GM12878 (cell line): ENCODE data around the gene SERPINB6. TPM values are rescaled to one million over a fixed set of nuclear protein-coding genes. Genes with fewer than 3 reads are reported as not detected.

Source experiments
- ATAC-seq: fragments of 200-7000 bp; cut with Tn5 transposase; 3 replicates; pipeline ENCODE4 v1.9.1; 2020; ENCODE audit warnings: mild to moderate bottlenecking, moderate library complexity
- BruUV-seq: library from RNA; stranded (reverse); fragments of 400-500 nt; replicated peaks from 2 replicates; lab custom pipeline; 2021; lab: Mats Ljungman, UMichigan
- CTCF ChIA-PET: fragments of 300-600 bp; sonication (Branson Sonifier 250); formaldehyde crosslinking; extraction: SDS; loops from one replicate; lab custom pipeline; 2021; ENCODE audit warnings: inconsistent platforms; lab: Yijun Ruan, JAX
- POLR2A ChIA-PET: fragments of 350-600 bp; formaldehyde crosslinking; extraction: SDS; loops from one replicate; lab custom pipeline; 2021; ENCODE audit warnings: inconsistent platforms; lab: Charles Lee
- RAD21 ChIA-PET: fragments of 300-600 bp; sonication (Branson Sonifier 250); formaldehyde crosslinking; loops from one replicate; lab custom pipeline; 2023; ENCODE audit warnings: antibody characterized with exemption; ENCODE audit not compliant: unreplicated experiment; lab: Charles Lee
- SMC1A ChIA-PET: fragments of 300-600 bp; sonication (Branson Sonifier 250); formaldehyde crosslinking; loops from one replicate; lab custom pipeline; 2023; ENCODE audit not compliant: unreplicated experiment, uncharacterized antibody; lab: Charles Lee
- DNase-seq: peaks from one replicate; pipeline ENCODE4 v3.0.0-alpha.2; 2011; ENCODE audit warnings: low read depth, low spot score
- FAIRE-seq: peaks from 3 replicates; lab custom pipeline; 2011; peaks lifted over from hg19 to GRCh38; lab: Jason Lieb, UNC
- H2AFZ ChIP-seq: 2 replicates; pipeline ENCODE4 v1.6.0; 2011; ENCODE audit warnings: low read depth, low read length, control low read depth; ENCODE audit not compliant: control insufficient read depth
- H3K27ac ChIP-seq: 2 replicates; pipeline ENCODE4 v1.5.1; 2011; ENCODE audit warnings: control low read depth; ENCODE audit not compliant: control insufficient read depth, insufficient read depth
- H3K27me3 ChIP-seq, 2 experiments: replicated peaks in 1 of 2; 2 replicates each; pipeline versions ENCODE4 v1.6.0 to v1.6.1; 2011; ENCODE audit warnings: low read length in 1 of 2; ENCODE audit not compliant: control insufficient read depth in 2 of 2, insufficient read depth in 2 of 2
- H3K36me3 ChIP-seq, 2 experiments: 2 replicates each; pipeline ENCODE4 v1.5.1; 2011; ENCODE audit warnings: low read length in 1 of 2; ENCODE audit not compliant: control insufficient read depth in 2 of 2, insufficient read depth in 2 of 2
- H3K4me1 ChIP-seq: 2 replicates; pipeline ENCODE4 v1.6.1; 2011; ENCODE audit warnings: mild to moderate bottlenecking, low read length, moderate library complexity, mixed read lengths; ENCODE audit not compliant: control insufficient read depth, insufficient read depth
- H3K4me2 ChIP-seq: 2 replicates; pipeline ENCODE4 v1.6.0; 2011; ENCODE audit warnings: control low read depth; ENCODE audit not compliant: control insufficient read depth, insufficient read depth
- H3K4me3 ChIP-seq: fragments of 200-600 bp; sonication (generic); 2 replicates; pipeline ENCODE4 v1.5.1; 2016
- H3K79me2 ChIP-seq: 2 replicates; pipeline ENCODE4 v1.6.0; 2011; ENCODE audit warnings: low read length; ENCODE audit not compliant: control insufficient read depth, insufficient read depth
- H3K9ac ChIP-seq: 2 replicates; pipeline ENCODE4 v1.8.0; 2011; ENCODE audit warnings: low read length, control low read depth, mixed read lengths; ENCODE audit not compliant: control insufficient read depth, insufficient read depth
- H3K9me3 ChIP-seq: replicated peaks from 3 replicates; pipeline ENCODE4 v1.5.1; 2011; ENCODE audit warnings: mild to moderate bottlenecking, low read length; ENCODE audit not compliant: control insufficient read depth, insufficient read depth
- H4K20me1 ChIP-seq: 2 replicates; pipeline ENCODE4 v1.6.0; 2011; ENCODE audit not compliant: control insufficient read depth, insufficient read depth
- ATF2 ChIP-seq: IDR thresholded peaks from 2 replicates; pipeline ENCODE4 v1.6.1; 2012; ENCODE audit warnings: low read length, inconsistent platforms
- ATF3 ChIP-seq: IDR thresholded peaks from 2 replicates; pipeline ENCODE4 v1.6.1; 2011; ENCODE audit warnings: low read depth, mild to moderate bottlenecking, low read length, moderate library complexity, borderline replicate concordance; ENCODE audit errors: extremely low read depth
- LARP7 ChIP-seq: fragments of 450-650 bp; IDR thresholded peaks from 2 replicates; pipeline ENCODE4 v1.6.1; 2017; ENCODE audit warnings: mild to moderate bottlenecking
- RFX5 ChIP-seq: IDR thresholded peaks from 2 replicates; pipeline ENCODE4 v1.6.1; 2011; ENCODE audit warnings: low read depth, low read length, improper control_type of control experiment
- WGBS: methylation state at CpG from one replicate; pipeline ENCODE4 v1.1.6; 2016; ENCODE audit warnings: low lambda C conversion rate; ENCODE audit not compliant: insufficient replicate concordance, insufficient coverage; ENCODE audit errors: missing lambda C conversion rate; 5-methylcytosine and 5-hydroxymethylcytosine counted together
- in situ Hi-C: fragments of 300-500 bp; cut with MboI; formaldehyde crosslinking; loops from 9 replicates; pipeline ENCODE4 v1.14.3; 2018; ENCODE audit warnings: mixed read lengths
- intact Hi-C: fragments of 100-400 bp; cut with micrococcal nuclease; formaldehyde crosslinking; loops from one replicate; pipeline ENCODE4 v1.14.2; 2022; ENCODE audit not compliant: unreplicated experiment
- polyA plus RNA-seq, 11 experiments: library from polyadenylated mRNA; depleted of rRNA in 4 of 11; unstranded in 6 of 11; stranded (reverse) in 5 of 11; fragments of >200 nt; fragmentation: Nextera tagmentation in 4 of 11; fragmentation: Illumina TruSeq in 1 of 11; extraction: Ambion mirVana in 4 of 11; extraction: Trizol in 1 of 11; gene quantifications; 1 replicate in 1 of 11; 2 replicates in 10 of 11; pipeline versions ENCODE4 v1.2.1 to v1.2.3, GENCODE V29; 2011 to 2016; ENCODE audit warnings: inconsistent platforms in 2 of 11, missing spikeins in 2 of 11, low read depth in 1 of 11
- total RNA-seq, 4 experiments: library from RNA; depleted of rRNA in 3 of 4; stranded (reverse); fragments of >200 nt in 3 of 4; fragmentation: Illumina TruSeq in 1 of 4; extraction: Trizol in 1 of 4; gene quantifications; 2 replicates each; pipeline versions ENCODE4 v1.2.1 to v1.2.3, GENCODE V29; 2013 to 2021

Gene SERPINB6
- total and polyA plus RNA-seq, 10 of the 15 experiments (the other 5 are each of a cell fraction or from before 2014, with no cell fraction given), result 0.37 to 2.2 (median 0.68) TPM; not detected in 1

GRCh38 chr6:2960935-2961334, 10.4 kb downstream of the SERPINB6 start:
- no peak overlapping the region for H2AFZ ChIP-seq
- FAIRE-seq, result no peak
- no peak for DNase-seq
- ChIA-PET CTCF (no interaction called here), RAD21 (no interaction called here), SMC1A (no interaction called here), POLR2A (no interaction called here)
- intact Hi-C loops, result no loop called here
- H4K20me1 ChIP-seq, result no peaks in the 10 kb centered on the region
- no peak overlapping the region for H3K9ac ChIP-seq
- 37% methylated on average over 4 of the region's 4 CpGs for WGBS
- no peak for ATAC-seq
- no peaks in the 10 kb centered on the region for H3K36me3 ChIP-seq
- no peak overlapping the region for H3K4me3 ChIP-seq
- no TSS peak for BruUV-seq
- TF ChIP-seq LARP7 (no peak), RFX5 (no peak), ATF3 (no peak), ATF2 (no peak)
- no peak overlapping the region for H3K27ac ChIP-seq
- no peaks in the 10 kb centered on the region for H3K79me2 ChIP-seq
- H3K9me3 ChIP-seq, result no peaks in the 10 kb centered on the region
- H3K4me2 ChIP-seq, result no peak overlapping the region
- in situ Hi-C loops, result no loop called here
- H3K27me3 ChIP-seq, result peaks cover 2 to 4% of the 10 kb centered on the region in 2 experiments
- no peaks in the 10 kb centered on the region for H3K4me1 ChIP-seq
